Hematopoietic multipotent progenitor cell (in vitro differentiated cells): Measurements from ENCODE around the gene RAB3IL1. TPM values are rescaled to one million over a fixed set of nuclear protein-coding genes. Genes with fewer than 3 reads are reported as not detected.
"Not testable (repeated sequence)": the region's sequence is repeated elsewhere in the genome, so short reads cannot be mapped to it uniquely, and the experiment has no call there.

ENCODE experiments used
- DNase-seq, 3 donors: peaks; one replicate each; pipeline ENCODE4 v3.0.0-alpha.2; 2011 to 2015; ENCODE audit warnings: low read depth in 2 of 3, low spot score in 2 of 3
- total RNA-seq: library from RNA; depleted of rRNA; stranded (reverse); fragments of >200 nt; gene quantifications from one replicate; pipeline ENCODE4 v1.2.3, GENCODE V29; 2012

The RAB3IL1 gene
- 0.54 TPM for total RNA-seq

GRCh38 chr11:61917334-61918109 lies at the start of gene RAB3IL1:
RAB3IL1 (minus strand) TSS chr11:61917566; CDS start chr11:61917367, 199 bp downstream.
- DNase-seq = no peak

GRCh38 chr11:61966734-61967115 lies 49.4 kb upstream of the RAB3IL1 start:
- DNase-seq = peak in 1 of 3 donors; percentile 50

- DNase-seq = not testable (repeated sequence)
Observed at GRCh38 chr11:61964666-61965271, 47.4 kb upstream of the RAB3IL1 start.

- peak in 1 of 3 donors; percentile 31 for DNase-seq
Observed at GRCh38 chr11:61964058-61964665, 46.8 kb upstream of the RAB3IL1 start.

GRCh38 chr11:61963282-61964057 lies 46.1 kb upstream of the RAB3IL1 start:
- DNase-seq = peak in 2 of 3 donors; percentile 78 to 90

- DNase-seq = no peak
Observed at GRCh38 chr11:61963016-61963281, 45.6 kb upstream of the RAB3IL1 start.

- no peak for DNase-seq
Observed at GRCh38 chr11:61962213-61963015, 45.0 kb upstream of the RAB3IL1 start.

GRCh38 chr11:61961570-61962212 lies 44.3 kb upstream of the RAB3IL1 start:
- no peak for DNase-seq

- DNase-seq = no peak
Observed at GRCh38 chr11:61960532-61960931, 43.2 kb upstream of the RAB3IL1 start.

GRCh38 chr11:61959678-61960077 lies 42.3 kb upstream of the RAB3IL1 start:
- no peak for DNase-seq

- no peak for DNase-seq
Observed at GRCh38 chr11:61959114-61959513, 41.7 kb upstream of the RAB3IL1 start.

GRCh38 chr11:61958590-61958989 lies 41.2 kb upstream of the RAB3IL1 start:
- no peak for DNase-seq

GRCh38 chr11:61957021-61957770 lies 39.8 kb upstream of the RAB3IL1 start:
- no peak for DNase-seq

- DNase-seq = no peak
Observed at GRCh38 chr11:61956191-61957020, 39.0 kb upstream of the RAB3IL1 start.

- DNase-seq = peak in 1 of 3 donors; percentile 40
Observed at GRCh38 chr11:61955422-61956135, 38.2 kb upstream of the RAB3IL1 start.

- peak in 2 of 3 donors; percentile 75 for DNase-seq
Observed at GRCh38 chr11:61954851-61955421, 37.6 kb upstream of the RAB3IL1 start.

GRCh38 chr11:61954106-61954850 lies 36.9 kb upstream of the RAB3IL1 start:
- peak in 1 of 3 donors; percentile 50 for DNase-seq
